ENCODE results near the gene SERPINA10. TPM values are rescaled to one million over a fixed set of nuclear protein-coding genes. Genes with fewer than 3 reads are reported as not detected.

SERPINA10 gene
- total RNA-seq, 5 donors from 2014 or later (not counting 1 experiment from before 2014, with no cell fraction given) = 0.15 TPM; not detected in 4

- no peak overlapping the region for H3K4me3 Mint-ChIP-seq
- peaks cover 0 to 3% (median 0%) of the 10 kb centered on the region in 3 donors for H3K9me3 Mint-ChIP-seq
- H3K27ac ChIP-seq (ENCODE audit: low read length) = no peak overlapping the region
- ChIA-PET CTCF (no interaction called here), POLR2A (no interaction called here)
- no peak overlapping the region for H3K27ac Mint-ChIP-seq
- peaks cover 0 to 15% of the 10 kb centered on the region in 2 experiments for H3K27me3 ChIP-seq (replicated peaks in 1 of 2; ENCODE audit: control insufficient read depth in 2 of 2, extremely low read depth in 1 of 2, insufficient read depth in 2 of 2, low read length in 1 of 2)
- no peaks in the 10 kb centered on the region for H3K36me3 ChIP-seq (ENCODE audit: control insufficient read depth in 2 of 2, extremely low read depth in 1 of 2, insufficient read depth in 1 of 2, low read length in 1 of 2)
- DNase-seq (no peak), ATAC-seq (replicated peaks in 1 of 4) (no peak)
- H3K36me3 Mint-ChIP-seq = no peaks in the 10 kb centered on the region
- no peaks in the 10 kb centered on the region for H3K4me1 ChIP-seq (ENCODE audit: control insufficient read depth in 1 of 2, extremely low read depth in 1 of 2, insufficient read depth in 2 of 2, low read length in 2 of 2)
- peaks cover 3% of the 10 kb centered on the region for H3K9me3 ChIP-seq
- H3K4me1 Mint-ChIP-seq = no peaks in the 10 kb centered on the region
- no peak overlapping the region for H3K4me3 ChIP-seq (ENCODE audit: control insufficient read depth in 1 of 2, extremely low read depth in 1 of 2, low read length in 1 of 2)
- H3K27me3 Mint-ChIP-seq = peaks cover 0 to 16% of the 10 kb centered on the region in 2 donors
- 80% methylated on average over 2 of the region's 2 CpGs for WGBS (ENCODE audit: insufficient coverage)
These were observed 21.8 kb upstream of the SERPINA10 start for GRCh38 chr14:94314890-94315289.

- Mint-ChIP-seq H3K9me3 (peaks cover 1 to 3% (median 1%) of the 10 kb centered on the region in 3 donors), H3K4me3 (no peak overlapping the region), H3K4me1 (no peaks in the 10 kb centered on the region), H3K27ac (no peak overlapping the region), H3K36me3 (no peaks in the 10 kb centered on the region), H3K27me3 (peaks cover 4 to 12% of the 10 kb centered on the region in 2 donors)
- ChIA-PET CTCF (no interaction called here), POLR2A (no interaction called here)
- Histone ChIP-seq H3K27me3 (replicated peaks in 1 of 2; ENCODE audit: control insufficient read depth in 2 of 2, extremely low read depth in 1 of 2, insufficient read depth in 2 of 2, low read length in 1 of 2) (peaks cover 0 to 22% of the 10 kb centered on the region in 2 experiments), H3K27ac (ENCODE audit: low read length) (no peak overlapping the region), H3K9me3 (peaks cover 3% of the 10 kb centered on the region), H3K36me3 (ENCODE audit: control insufficient read depth in 2 of 2, extremely low read depth in 1 of 2, insufficient read depth in 1 of 2, low read length in 1 of 2) (no peaks in the 10 kb centered on the region), H3K4me1 (ENCODE audit: control insufficient read depth in 1 of 2, extremely low read depth in 1 of 2, insufficient read depth in 2 of 2, low read length in 2 of 2) (no peaks in the 10 kb centered on the region), H3K4me3 (ENCODE audit: control insufficient read depth in 1 of 2, extremely low read depth in 1 of 2, low read length in 1 of 2) (no peak overlapping the region)
- ATAC-seq (replicated peaks in 1 of 4) = no peak
- no peak for DNase-seq
- WGBS (ENCODE audit: insufficient coverage) = 66% methylated on average over 8 of the region's 8 CpGs
These were observed 21.1 kb upstream of the SERPINA10 start for GRCh38 chr14:94313991-94314655.

GRCh38 chr14:94312481-94313246 lies 19.6 kb upstream of the SERPINA10 start:
- Histone ChIP-seq H3K36me3 (ENCODE audit: control insufficient read depth in 2 of 2, extremely low read depth in 1 of 2, insufficient read depth in 1 of 2, low read length in 1 of 2) (no peaks in the 10 kb centered on the region), H3K9me3 (no peaks in the 10 kb centered on the region), H3K4me1 (ENCODE audit: control insufficient read depth in 1 of 2, extremely low read depth in 1 of 2, insufficient read depth in 2 of 2, low read length in 2 of 2) (no peaks in the 10 kb centered on the region), H3K4me3 (ENCODE audit: control insufficient read depth in 1 of 2, extremely low read depth in 1 of 2, low read length in 1 of 2) (no peak overlapping the region), H3K27me3 (replicated peaks in 1 of 2; ENCODE audit: control insufficient read depth in 2 of 2, extremely low read depth in 1 of 2, insufficient read depth in 2 of 2, low read length in 1 of 2) (peaks cover 0 to 22% of the 10 kb centered on the region in 2 experiments), H3K27ac (ENCODE audit: low read length) (no peak overlapping the region)
- ChIA-PET CTCF (no interaction called here), POLR2A (no interaction called here)
- H3K4me1 Mint-ChIP-seq = no peaks in the 10 kb centered on the region
- peaks cover 7 to 16% (median 14%) of the 10 kb centered on the region in 3 donors for H3K9me3 Mint-ChIP-seq
- 74% methylated on average over 4 of the region's 6 CpGs for WGBS (ENCODE audit: insufficient coverage)
- no peak overlapping the region for H3K27ac Mint-ChIP-seq
- H3K27me3 Mint-ChIP-seq = peaks cover 11 to 24% of the 10 kb centered on the region in 2 donors
- ATAC-seq (replicated peaks in 1 of 4) (no peak), DNase-seq (no peak)
- H3K36me3 Mint-ChIP-seq = no peaks in the 10 kb centered on the region
- H3K4me3 Mint-ChIP-seq = no peak overlapping the region

GRCh38 chr14:94310248-94310647 lies 17.2 kb upstream of the SERPINA10 start:
- Mint-ChIP-seq H3K4me3 (no peak overlapping the region), H3K27ac (no peak overlapping the region), H3K27me3 (peaks cover 11 to 24% of the 10 kb centered on the region in 2 donors), H3K4me1 (no peaks in the 10 kb centered on the region), H3K9me3 (peaks cover 11 to 26% (median 19%) of the 10 kb centered on the region in 3 donors), H3K36me3 (no peaks in the 10 kb centered on the region)
- POLR2A ChIA-PET = no interaction called here
- 100% methylated on average over 1 of the region's 3 CpGs for WGBS (ENCODE audit: insufficient coverage)
- H3K27me3 ChIP-seq (replicated peaks in 1 of 2; ENCODE audit: control insufficient read depth in 2 of 2, extremely low read depth in 1 of 2, insufficient read depth in 2 of 2, low read length in 1 of 2) = peaks cover 0 to 31% of the 10 kb centered on the region in 2 experiments
- DNase-seq (no peak), ATAC-seq (replicated peaks in 1 of 4) (no peak)
- H3K4me3 ChIP-seq (ENCODE audit: control insufficient read depth in 1 of 2, extremely low read depth in 1 of 2, low read length in 1 of 2) = no peak overlapping the region
- H3K4me1 ChIP-seq (ENCODE audit: control insufficient read depth in 1 of 2, extremely low read depth in 1 of 2, insufficient read depth in 2 of 2, low read length in 2 of 2) = no peaks in the 10 kb centered on the region
- H3K27ac ChIP-seq (ENCODE audit: low read length) = no peak overlapping the region
- H3K36me3 ChIP-seq (ENCODE audit: control insufficient read depth in 2 of 2, extremely low read depth in 1 of 2, insufficient read depth in 1 of 2, low read length in 1 of 2) = no peaks in the 10 kb centered on the region
- no peaks in the 10 kb centered on the region for H3K9me3 ChIP-seq
- CTCF ChIA-PET = no interaction called here

- Histone ChIP-seq H3K9me3 (no peaks in the 10 kb centered on the region), H3K27ac (ENCODE audit: low read length) (no peak overlapping the region), H3K4me3 (ENCODE audit: control insufficient read depth in 1 of 2, extremely low read depth in 1 of 2, low read length in 1 of 2) (no peak overlapping the region), H3K4me1 (ENCODE audit: control insufficient read depth in 1 of 2, extremely low read depth in 1 of 2, insufficient read depth in 2 of 2, low read length in 2 of 2) (no peaks in the 10 kb centered on the region), H3K36me3 (ENCODE audit: control insufficient read depth in 2 of 2, extremely low read depth in 1 of 2, insufficient read depth in 1 of 2, low read length in 1 of 2) (no peaks in the 10 kb centered on the region), H3K27me3 (replicated peaks in 1 of 2; ENCODE audit: control insufficient read depth in 2 of 2, extremely low read depth in 1 of 2, insufficient read depth in 2 of 2, low read length in 1 of 2) (peaks cover 0 to 31% of the 10 kb centered on the region in 2 experiments)
- Mint-ChIP-seq H3K4me3 (no peak overlapping the region), H3K27ac (no peak overlapping the region), H3K36me3 (no peaks in the 10 kb centered on the region), H3K27me3 (peaks cover 11 to 24% of the 10 kb centered on the region in 2 donors), H3K4me1 (no peaks in the 10 kb centered on the region), H3K9me3 (peaks cover 11 to 26% (median 19%) of the 10 kb centered on the region in 3 donors)
- no peak for DNase-seq
- WGBS (ENCODE audit: insufficient coverage) = 92% methylated on average over 9 of the region's 10 CpGs
- ChIA-PET CTCF (no interaction called here), POLR2A (no interaction called here)
- no peak for ATAC-seq (replicated peaks in 1 of 4)
These were observed 16.7 kb upstream of the SERPINA10 start for GRCh38 chr14:94309721-94310120.

- no peaks in the 10 kb centered on the region for H3K4me1 Mint-ChIP-seq
- Histone ChIP-seq H3K27ac (ENCODE audit: low read length) (no peak overlapping the region), H3K4me1 (ENCODE audit: control insufficient read depth in 1 of 2, extremely low read depth in 1 of 2, insufficient read depth in 2 of 2, low read length in 2 of 2) (no peaks in the 10 kb centered on the region), H3K9me3 (no peaks in the 10 kb centered on the region), H3K36me3 (ENCODE audit: control insufficient read depth in 2 of 2, extremely low read depth in 1 of 2, insufficient read depth in 1 of 2, low read length in 1 of 2) (no peaks in the 10 kb centered on the region), H3K4me3 (ENCODE audit: control insufficient read depth in 1 of 2, extremely low read depth in 1 of 2, low read length in 1 of 2) (no peak overlapping the region), H3K27me3 (replicated peaks in 1 of 2; ENCODE audit: control insufficient read depth in 2 of 2, extremely low read depth in 1 of 2, insufficient read depth in 2 of 2, low read length in 1 of 2) (peaks cover 0 to 29% of the 10 kb centered on the region in 2 experiments)
- no peak for DNase-seq
- WGBS (ENCODE audit: insufficient coverage) = no CpG with 5 or more reads among the region's 5 CpGs
- ChIA-PET POLR2A (no interaction called here), CTCF (no interaction called here)
- no peak overlapping the region for H3K4me3 Mint-ChIP-seq
- ATAC-seq (replicated peaks in 1 of 4) = no peak
- H3K27ac Mint-ChIP-seq = no peak overlapping the region
- H3K36me3 Mint-ChIP-seq = no peaks in the 10 kb centered on the region
- H3K27me3 Mint-ChIP-seq = peaks cover 11 to 17% of the 10 kb centered on the region in 2 donors
- peaks cover 11 to 26% (median 19%) of the 10 kb centered on the region in 3 donors for H3K9me3 Mint-ChIP-seq
These were observed 14.4 kb upstream of the SERPINA10 start for GRCh38 chr14:94307410-94307992.

Data from T-cell (primary cell).